Esophagus squamous epithelium (tissue), 4 donors: ENCODE measurements around the gene CLEC4C.

ENCODE experiments used
- CTCF ChIP-seq, 6 experiments: fragments of 450-650 bp in 4 of 6; fragments of 200-600 bp in 2 of 6; sonication (generic) in 2 of 6; IDR thresholded peaks; one replicate each; pipeline ENCODE4 v1.5.1; 2016 to 2019; ENCODE audit warnings: antibody characterized with exemption in 6 of 6, mild to moderate bottlenecking in 4 of 6, moderate library complexity in 4 of 6
- POLR2A ChIP-seq, 4 donors: fragments of 450-650 bp; IDR thresholded peaks; one replicate each; pipeline ENCODE4 v1.6.1; 2017; ENCODE audit warnings: antibody characterized with exemption in 4 of 4, mild to moderate bottlenecking in 4 of 4, moderate library complexity in 3 of 4

- TF ChIP-seq CTCF (IDR thresholded peaks at IDR 0.05) (no peak), POLR2A (IDR thresholded peaks at IDR 0.05) (no peak)
Measured at GRCh38 chr12:7751394-7751793, 4.2 kb upstream of the CLEC4C start.
